ENCODE data around the gene DTNA. TPM values are rescaled to one million over a fixed set of nuclear protein-coding genes. Genes with fewer than 3 reads are reported as not detected.
"Not testable (repeated sequence)": the region's sequence is repeated elsewhere in the genome, so short reads cannot be mapped to it uniquely, and the experiment has no call there.

DTNA gene
- total RNA-seq, 2 experiments from 2014 or later, result 0.33 TPM; not detected in 1

DNA sequence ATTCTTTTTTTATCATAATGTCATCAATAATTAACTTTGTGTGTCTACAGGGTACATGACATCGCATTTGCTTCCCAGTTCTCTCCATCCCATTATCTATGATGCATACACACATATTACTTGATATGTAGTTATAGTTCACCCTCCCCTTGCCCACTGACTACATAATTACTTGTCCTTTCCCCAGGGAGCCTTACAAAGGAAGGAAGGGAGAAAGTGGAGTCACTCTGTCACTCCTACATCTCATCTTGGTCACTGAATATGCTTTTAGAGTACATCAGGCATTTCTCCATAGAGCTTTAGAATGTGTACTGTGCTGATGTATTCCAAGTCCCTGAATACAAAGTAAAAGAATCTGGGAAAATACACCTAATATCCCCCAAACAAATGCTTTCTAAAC is 6.0 kb upstream of the DTNA start:
- ChIA-PET CTCF (no interaction called here), POLR2A (no interaction called here)
- Mint-ChIP-seq H3K27ac (no peak overlapping the region), H3K36me3 (ENCODE audit: low read depth) (no peaks in the 10 kb centered on the region), H3K4me1 (no peaks in the 10 kb centered on the region), H3K9me3 (no peaks in the 10 kb centered on the region), H3K27me3 (no peaks in the 10 kb centered on the region), H3K4me3 (no peak overlapping the region)
- DNase-seq, result no peak

DNA sequence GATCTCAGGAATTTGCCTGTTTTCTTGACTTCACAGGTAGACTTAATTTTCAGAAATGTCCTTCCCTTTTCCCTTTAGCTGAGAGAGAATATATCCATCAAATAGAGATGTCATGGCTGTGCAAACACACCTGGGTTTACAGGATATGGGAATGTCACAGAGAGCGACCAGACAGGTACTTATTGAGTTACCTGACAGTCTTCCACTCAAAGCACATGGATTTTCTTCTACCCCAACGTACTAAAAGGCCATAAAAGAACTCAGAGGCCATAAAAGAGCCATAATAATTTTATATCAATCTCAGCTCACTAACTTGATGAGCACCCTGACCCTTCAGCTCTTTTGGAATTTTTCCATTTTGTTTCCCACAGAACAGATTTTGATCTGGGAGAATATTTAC is 5.3 kb upstream of the DTNA start:
- H3K9me3 Mint-ChIP-seq, result no peaks in the 10 kb centered on the region

DNA sequence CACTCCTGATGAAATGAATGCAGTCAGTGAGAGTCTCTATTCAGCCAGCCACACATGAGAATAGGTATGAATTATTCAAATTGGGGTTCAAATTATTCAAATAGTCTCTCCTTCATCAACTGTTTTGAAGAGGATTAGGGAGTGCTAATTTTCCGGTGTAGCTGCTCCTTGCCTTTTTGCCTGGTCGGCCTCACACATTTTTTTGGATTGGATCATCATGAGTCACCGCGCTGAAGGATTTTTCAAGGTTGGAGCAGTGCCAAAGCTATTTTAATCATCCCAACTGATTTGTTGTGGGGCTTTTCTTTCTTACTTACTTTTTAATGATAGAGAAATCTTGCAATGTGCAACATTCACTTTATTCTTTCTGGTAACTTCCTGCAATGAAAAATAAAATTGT is 2.4 kb upstream of the DTNA start:
- POLR2A ChIA-PET, result no interaction called here
- no peaks in the 10 kb centered on the region for H3K27me3 Mint-ChIP-seq
- H3K27ac Mint-ChIP-seq, result no peak overlapping the region
- CTCF ChIA-PET, result no interaction called here
- no peaks in the 10 kb centered on the region for H3K9me3 Mint-ChIP-seq
- no peaks in the 10 kb centered on the region for H3K4me1 Mint-ChIP-seq
- DNase-seq, result no peak
- no peak overlapping the region for H3K4me3 Mint-ChIP-seq
- H3K36me3 Mint-ChIP-seq (ENCODE audit: low read depth), result no peaks in the 10 kb centered on the region

More for the DNA sequence above, 5.3 kb upstream of the DTNA start:
- H3K27me3 Mint-ChIP-seq, result no peaks in the 10 kb centered on the region
- ChIA-PET POLR2A (interaction anchor here (0.7 kb wide), 1 partner anchor 64 kb away, joined by 3 read pairs; no protein-coding TSS in a partner anchor), CTCF (no interaction called here)
- no peaks in the 10 kb centered on the region for H3K4me1 Mint-ChIP-seq
- no peak for DNase-seq
- no peaks in the 10 kb centered on the region for H3K36me3 Mint-ChIP-seq (ENCODE audit: low read depth)
- H3K4me3 Mint-ChIP-seq, result no peak overlapping the region
- no peak overlapping the region for H3K27ac Mint-ChIP-seq

DNA sequence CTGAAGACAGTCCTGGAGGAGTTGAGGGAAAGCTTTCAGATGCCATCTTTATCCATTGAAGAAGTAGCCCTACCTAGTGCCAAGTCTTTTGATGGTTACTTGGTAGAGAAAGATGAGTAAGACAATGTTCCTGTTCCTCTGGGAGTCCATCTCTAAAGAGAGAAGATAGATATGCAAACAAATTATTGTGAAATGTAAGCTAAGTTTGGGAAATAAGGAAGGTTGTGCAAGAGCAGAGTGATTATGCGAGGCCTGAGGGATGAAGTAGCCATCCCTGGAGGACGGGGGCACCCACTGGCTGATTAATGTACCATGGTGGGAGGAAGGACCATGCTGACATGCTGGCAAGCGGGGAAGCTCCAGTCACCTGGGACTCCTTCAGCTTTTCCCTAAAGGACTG is 994 bp upstream of the DTNA start:
- H3K27ac Mint-ChIP-seq, result no peak overlapping the region
- H3K27me3 Mint-ChIP-seq, result no peaks in the 10 kb centered on the region
- ChIA-PET POLR2A (no interaction called here), CTCF (no interaction called here)
- DNase-seq, result no peak
- no peaks in the 10 kb centered on the region for H3K9me3 Mint-ChIP-seq
- no peaks in the 10 kb centered on the region for H3K4me1 Mint-ChIP-seq
- no peak overlapping the region for H3K4me3 Mint-ChIP-seq
- H3K36me3 Mint-ChIP-seq (ENCODE audit: low read depth), result no peaks in the 10 kb centered on the region

DNA sequence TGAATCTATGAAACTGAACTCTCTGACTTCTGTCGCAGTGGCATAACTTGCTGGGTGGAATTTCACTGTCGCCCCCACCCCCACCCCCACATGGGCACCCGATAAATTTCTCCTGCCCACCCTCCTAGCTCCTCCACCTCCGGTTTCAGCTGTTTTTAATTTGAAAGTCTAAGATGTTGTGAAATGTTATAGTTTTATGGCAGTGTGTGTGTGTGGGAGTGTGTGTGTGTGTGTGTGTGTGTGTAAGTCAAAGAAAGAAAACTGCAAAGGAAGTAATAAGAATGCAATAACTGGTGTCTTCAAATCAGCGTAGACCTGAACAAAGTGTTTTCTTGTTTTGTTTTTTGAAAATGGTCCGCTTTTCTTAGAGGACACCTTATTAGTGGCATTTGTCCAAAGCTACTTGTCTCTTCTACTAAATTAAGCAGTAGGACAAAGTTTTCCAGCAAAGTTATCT is 388 bp downstream of the DTNA start:
- Mint-ChIP-seq H3K27ac (no peak overlapping the region), H3K27me3 (no peaks in the 10 kb centered on the region), H3K9me3 (no peaks in the 10 kb centered on the region), H3K36me3 (ENCODE audit: low read depth) (no peaks in the 10 kb centered on the region), H3K4me1 (no peaks in the 10 kb centered on the region), H3K4me3 (no peak overlapping the region)
- ChIA-PET POLR2A (no interaction called here), CTCF (no interaction called here)
- DNase-seq, result no peak

DNA sequence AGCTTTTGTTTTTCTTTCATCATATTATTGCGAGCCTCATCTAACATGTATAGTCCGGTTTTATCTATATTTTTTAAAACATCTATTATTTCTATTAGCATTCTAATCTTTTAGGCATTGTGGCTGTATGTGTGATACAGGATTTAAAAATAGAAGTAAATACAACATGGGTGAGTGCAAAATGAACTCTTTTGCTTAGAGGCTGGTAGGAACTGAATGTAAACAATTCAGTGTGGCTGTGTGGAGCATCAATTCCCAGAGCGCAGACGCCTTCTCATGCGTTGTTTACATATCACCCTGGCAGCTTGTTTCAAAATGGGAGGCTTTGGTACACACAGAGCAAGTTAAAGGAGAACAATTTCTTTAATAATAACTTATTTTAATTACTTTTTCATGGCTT is 836 bp downstream of the DTNA start:
- ChIA-PET POLR2A (no interaction called here), CTCF (no interaction called here)
- Mint-ChIP-seq H3K27ac (no peak overlapping the region), H3K9me3 (no peaks in the 10 kb centered on the region), H3K36me3 (ENCODE audit: low read depth) (no peaks in the 10 kb centered on the region), H3K27me3 (no peaks in the 10 kb centered on the region), H3K4me1 (no peaks in the 10 kb centered on the region), H3K4me3 (no peak overlapping the region)
- no peak for DNase-seq

DNA sequence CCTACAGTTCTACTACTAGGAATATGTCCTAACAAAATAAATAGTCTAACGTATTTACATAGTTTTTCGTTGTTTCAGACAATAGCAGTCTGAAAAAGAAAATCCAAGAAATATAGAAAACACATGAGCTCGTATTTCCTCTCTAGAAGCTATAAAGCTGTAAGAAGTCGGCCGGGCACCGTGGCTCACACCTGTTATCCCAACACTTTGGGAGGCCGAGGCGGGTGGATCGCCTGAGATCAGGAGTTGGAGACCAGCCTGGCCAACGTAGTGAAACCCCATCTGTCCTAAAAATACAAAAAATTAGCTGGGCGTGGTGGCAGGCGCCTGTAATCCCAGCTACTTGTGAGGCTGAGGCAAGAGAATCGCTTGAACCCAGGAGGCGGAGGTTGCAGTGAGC is 6.0 kb downstream of the DTNA start:
- H3K4me3 Mint-ChIP-seq; H3K27ac Mint-ChIP-seq; POLR2A ChIA-PET; H3K36me3 Mint-ChIP-seq (ENCODE audit: low read depth); CTCF ChIA-PET; H3K4me1 Mint-ChIP-seq; H3K27me3 Mint-ChIP-seq; DNase-seq; H3K9me3 Mint-ChIP-seq: not testable (repeated sequence)

DNA sequence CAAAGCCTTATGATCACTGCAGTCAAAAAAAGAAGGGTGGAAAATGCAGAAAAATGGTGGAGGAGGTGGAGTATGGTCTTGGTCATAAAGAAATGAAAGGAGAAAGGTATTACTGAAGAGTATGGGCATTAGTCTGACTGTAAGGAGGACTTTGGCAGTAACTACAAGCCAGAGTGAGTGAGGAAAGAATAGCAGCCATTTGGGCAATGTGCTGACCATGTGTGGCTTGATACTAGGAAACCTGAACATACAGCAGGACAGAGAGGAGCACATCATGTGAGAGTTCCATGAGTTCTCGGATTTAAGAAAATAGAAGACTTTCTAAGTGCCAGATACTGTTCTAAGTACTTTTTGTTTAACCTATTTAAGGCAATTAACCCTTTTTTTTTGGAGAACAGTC is 8.5 kb downstream of the DTNA start:
- Mint-ChIP-seq H3K4me1 (no peaks in the 10 kb centered on the region), H3K9me3 (no peaks in the 10 kb centered on the region), H3K36me3 (ENCODE audit: low read depth) (no peaks in the 10 kb centered on the region), H3K4me3 (no peak overlapping the region), H3K27me3 (no peaks in the 10 kb centered on the region), H3K27ac (no peak overlapping the region)
- ChIA-PET POLR2A (no interaction called here), CTCF (no interaction called here)
- no peak for DNase-seq

DNA sequence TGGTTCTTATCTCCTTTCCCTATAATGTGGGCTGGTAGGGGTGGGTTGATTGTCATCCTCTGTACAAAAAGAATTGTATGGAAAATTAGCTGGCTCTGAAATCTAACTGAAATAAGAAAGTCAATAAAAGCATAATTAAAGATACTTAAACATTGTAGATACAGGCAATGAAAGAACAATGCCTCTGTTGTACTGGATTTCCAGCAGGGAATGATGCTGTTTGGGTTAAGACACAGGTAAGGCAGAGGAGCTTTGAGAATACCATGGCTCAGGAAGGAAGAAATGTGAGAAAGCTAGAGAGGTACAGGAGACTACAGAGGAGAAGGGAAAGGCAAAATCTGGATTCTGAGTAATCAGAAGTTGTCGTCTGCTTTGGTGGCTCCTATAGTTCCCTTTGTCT is 10.1 kb downstream of the DTNA start:
- Mint-ChIP-seq H3K9me3 (no peaks in the 10 kb centered on the region), H3K27me3 (no peaks in the 10 kb centered on the region), H3K27ac (no peak overlapping the region), H3K4me1 (no peaks in the 10 kb centered on the region), H3K36me3 (ENCODE audit: low read depth) (no peaks in the 10 kb centered on the region), H3K4me3 (no peak overlapping the region)
- ChIA-PET CTCF (no interaction called here), POLR2A (no interaction called here)
- no peak for DNase-seq

DNA sequence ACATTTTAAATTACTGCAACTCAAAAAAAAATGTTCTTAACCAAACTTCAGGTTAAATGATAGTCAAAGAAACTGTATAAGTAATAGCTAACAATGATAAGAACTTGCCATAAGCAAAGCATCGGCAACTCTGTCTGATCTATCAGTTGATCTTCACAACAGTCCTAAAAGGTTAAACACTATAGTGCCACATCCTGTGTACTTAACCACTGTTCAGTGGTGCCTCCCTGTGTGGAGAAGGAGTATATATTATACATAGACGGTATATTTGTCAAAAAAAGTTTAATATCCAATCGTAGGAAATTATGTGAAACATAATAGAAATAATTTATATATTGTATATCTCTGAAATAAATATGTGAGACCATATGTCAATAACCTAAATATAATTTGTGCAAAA is 13.0 kb downstream of the DTNA start:
- no peaks in the 10 kb centered on the region for H3K9me3 Mint-ChIP-seq
- no peak for DNase-seq
- POLR2A ChIA-PET, result no interaction called here
- no peaks in the 10 kb centered on the region for H3K4me1 Mint-ChIP-seq
- CTCF ChIA-PET, result interaction anchor here (1.4 to 1.6 kb wide), 2 partner anchors 62 kb away, joined by 4 to 7 read pairs; no protein-coding TSS in a partner anchor
- no peaks in the 10 kb centered on the region for H3K36me3 Mint-ChIP-seq (ENCODE audit: low read depth)
- H3K27me3 Mint-ChIP-seq, result no peaks in the 10 kb centered on the region
- no peak overlapping the region for H3K27ac Mint-ChIP-seq
- H3K4me3 Mint-ChIP-seq, result no peak overlapping the region

DNA sequence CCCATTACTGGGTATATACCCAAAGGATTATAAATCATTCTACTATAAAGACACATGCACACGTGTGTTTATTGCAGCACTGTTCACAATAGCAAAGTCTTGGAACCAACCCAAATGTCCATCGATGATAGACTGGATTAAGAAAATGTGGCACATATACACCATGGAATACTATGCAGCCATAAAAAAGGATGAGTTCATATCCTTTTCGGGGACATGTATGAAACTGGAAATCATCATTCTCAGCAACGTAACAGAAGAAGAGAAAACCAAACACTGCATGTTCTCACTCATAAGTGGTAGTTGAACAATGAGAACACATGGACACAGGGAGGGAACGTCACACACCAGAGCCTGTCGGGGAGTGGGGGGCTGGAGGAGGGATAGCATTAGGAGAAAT is 15.6 kb downstream of the DTNA start:
- H3K9me3 Mint-ChIP-seq; CTCF ChIA-PET; H3K36me3 Mint-ChIP-seq (ENCODE audit: low read depth); POLR2A ChIA-PET; H3K4me3 Mint-ChIP-seq; DNase-seq; H3K27ac Mint-ChIP-seq; H3K27me3 Mint-ChIP-seq; H3K4me1 Mint-ChIP-seq: not testable (repeated sequence)

DNA sequence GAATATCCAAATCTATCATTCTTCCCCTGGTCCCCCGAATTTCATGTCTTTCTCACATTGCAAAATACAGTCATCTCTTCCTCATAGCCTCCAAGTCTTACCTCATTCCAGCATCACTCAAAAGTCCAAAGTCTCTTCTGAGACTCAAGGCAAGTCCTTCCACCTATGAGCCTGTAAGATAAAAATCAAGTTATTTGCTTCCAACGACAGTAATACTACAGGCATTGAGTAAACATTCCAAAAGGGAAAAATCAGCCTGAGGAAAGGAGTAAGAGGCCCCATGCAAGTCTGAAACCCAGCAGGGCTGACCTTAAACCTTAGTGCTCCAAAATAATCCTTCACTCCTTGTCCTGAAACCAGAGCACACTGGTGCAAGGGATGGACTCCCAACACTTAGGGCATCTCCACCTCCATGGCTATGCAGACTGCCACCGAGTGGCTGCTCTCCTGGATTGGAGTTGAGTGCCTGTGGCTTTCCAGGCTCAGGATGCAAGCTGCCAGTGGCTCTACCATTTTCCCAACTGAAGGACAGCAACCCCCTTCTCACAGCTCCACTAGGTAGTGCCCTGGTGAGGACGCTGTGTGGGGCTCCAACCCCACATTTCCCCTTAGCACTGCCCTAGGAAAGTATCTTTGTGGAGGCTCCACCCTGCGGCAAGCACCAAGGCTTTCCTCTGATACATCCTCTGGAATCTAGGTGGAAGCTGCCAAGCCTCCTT is 16.3 kb downstream of the DTNA start:
- H3K4me3 Mint-ChIP-seq, result no peak overlapping the region
- no peaks in the 10 kb centered on the region for H3K36me3 Mint-ChIP-seq (ENCODE audit: low read depth)
- no peak overlapping the region for H3K27ac Mint-ChIP-seq
- POLR2A ChIA-PET, result no interaction called here
- peaks cover 2% of the 10 kb centered on the region for H3K27me3 Mint-ChIP-seq
- H3K4me1 Mint-ChIP-seq, result no peaks in the 10 kb centered on the region
- no peak for DNase-seq
- CTCF ChIA-PET, result no interaction called here
- no peaks in the 10 kb centered on the region for H3K9me3 Mint-ChIP-seq

DNA sequence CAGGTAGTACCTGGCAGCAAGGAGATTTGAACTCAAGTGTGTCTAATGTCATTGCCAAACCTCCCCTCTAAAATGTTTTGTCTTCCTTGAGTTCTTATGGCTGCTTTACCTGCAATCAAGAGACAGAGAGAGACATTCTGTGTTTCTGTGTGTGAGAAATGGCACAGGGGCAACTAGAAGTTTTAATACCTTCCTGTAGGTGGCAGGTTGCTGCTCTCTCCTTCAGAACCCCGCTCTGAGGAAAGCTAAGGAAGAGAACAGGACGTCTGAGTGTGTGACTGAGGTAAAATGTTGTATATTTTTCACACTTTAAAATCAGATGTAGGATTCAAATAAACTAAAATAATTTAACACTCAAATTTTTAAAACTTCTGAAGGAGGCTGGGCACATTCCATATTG is 19.2 kb downstream of the DTNA start:
- CTCF ChIA-PET, result interaction anchor here (1.1 kb wide), 1 partner anchor 67 kb away, joined by 3 read pairs; no protein-coding TSS in a partner anchor
- Mint-ChIP-seq H3K4me3 (no peak overlapping the region), H3K9me3 (no peaks in the 10 kb centered on the region), H3K27me3 (peaks cover 2% of the 10 kb centered on the region), H3K36me3 (ENCODE audit: low read depth) (no peaks in the 10 kb centered on the region), H3K4me1 (no peaks in the 10 kb centered on the region), H3K27ac (no peak overlapping the region)
- POLR2A ChIA-PET, result no interaction called here
- DNase-seq, result no peak

DNA sequence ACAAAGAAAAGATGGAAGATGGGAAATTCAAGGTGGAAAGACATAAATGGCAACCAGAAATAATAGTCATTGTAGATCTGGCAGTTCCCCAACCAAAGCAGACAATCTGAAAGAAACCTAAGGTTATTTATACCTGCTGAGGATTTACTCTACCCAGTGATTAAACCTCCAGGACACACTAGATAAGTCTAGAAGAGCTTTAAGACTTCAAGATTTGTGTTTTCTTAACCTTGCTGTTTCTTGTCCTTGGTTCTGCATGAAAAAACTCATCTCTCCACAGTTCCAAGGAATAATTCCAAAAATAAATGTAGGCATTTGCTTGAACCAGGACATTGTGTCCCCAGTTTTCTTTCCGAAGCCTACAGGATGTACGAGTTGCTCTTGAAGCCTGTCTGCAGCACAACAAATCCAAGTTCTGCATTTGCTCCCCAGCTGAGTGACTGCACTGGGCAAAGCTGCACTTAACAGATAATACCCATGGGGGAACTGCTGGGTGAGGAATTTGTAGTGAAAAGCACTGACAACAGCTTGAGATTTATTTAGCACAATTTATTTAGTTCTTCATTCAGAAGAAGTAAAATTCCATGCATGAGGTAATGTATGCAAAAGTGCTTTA is 19.8 kb downstream of the DTNA start:
- CTCF ChIA-PET, result interaction anchor here (1.1 kb wide), 1 partner anchor 68 kb away, joined by 3 read pairs; no protein-coding TSS in a partner anchor

More for the DNA sequence above, 19.8 kb downstream of the DTNA start:
- H3K36me3 Mint-ChIP-seq (ENCODE audit: low read depth), result no peaks in the 10 kb centered on the region
- H3K27ac Mint-ChIP-seq, result no peak overlapping the region
- H3K4me3 Mint-ChIP-seq, result no peak overlapping the region
- peaks cover 2% of the 10 kb centered on the region for H3K27me3 Mint-ChIP-seq
- no peaks in the 10 kb centered on the region for H3K4me1 Mint-ChIP-seq
- POLR2A ChIA-PET, result no interaction called here
- no peaks in the 10 kb centered on the region for H3K9me3 Mint-ChIP-seq
- DNase-seq, result no peak

Measured in activated CD4-positive, alpha-beta memory T cell treated with anti-CD3 and anti-CD28 coated beads, Interleukin-2, amount 10 ng/mL, durations not matched to agents 7 days and 5 days (primary cell).